Glomerular endothelial cell (primary cell): ENCODE data around the gene SLC5A12. TPM values are rescaled to one million over a fixed set of nuclear protein-coding genes. Genes with fewer than 3 reads are reported as not detected.
"Not testable (repeated sequence)": the region's sequence is repeated elsewhere in the genome, so short reads cannot be mapped to it uniquely, and the experiment has no call there.

Source experiments
- DNase-seq: peaks from one replicate; pipeline ENCODE4 v3.0.0-alpha.2; 2011; ENCODE audit warnings: low read depth, low spot score; ENCODE audit errors: extremely low read depth
- total RNA-seq: library from RNA; depleted of rRNA; stranded (reverse); fragments of >200 nt; gene quantifications from 2 replicates; pipeline ENCODE4 v1.2.3, GENCODE V29; 2015

The SLC5A12 gene
- total RNA-seq, 1 donor from 2014 or later, result 0.06 TPM

GRCh38 chr11:26662916-26663315 is 58.9 kb downstream of the SLC5A12 start:
- DNase-seq, result no peak

GRCh38 chr11:26655287-26655686 is 66.6 kb downstream of the SLC5A12 start:
- no peak for DNase-seq

- DNase-seq, result no peak
Measured at GRCh38 chr11:26651916-26652315, 69.9 kb downstream of the SLC5A12 start.

- DNase-seq, result peak; percentile 33
Measured at GRCh38 chr11:26649884-26650283, 72.0 kb downstream of the SLC5A12 start.

GRCh38 chr11:26643314-26643713 is 78.5 kb downstream of the SLC5A12 start:
- DNase-seq, result not testable (repeated sequence)

- DNase-seq, result no peak
Measured at GRCh38 chr11:26632691-26633159, 89.1 kb downstream of the SLC5A12 start.

GRCh38 chr11:26626346-26626745 is 95.5 kb downstream of the SLC5A12 start:
- no peak for DNase-seq

- DNase-seq, result no peak
Measured at GRCh38 chr11:26623076-26623659, 98.7 kb downstream of the SLC5A12 start.

GRCh38 chr11:26622181-26622580 is 99.7 kb downstream of the SLC5A12 start:
- DNase-seq, result no peak

GRCh38 chr11:26621132-26621531 is 100.7 kb downstream of the SLC5A12 start:
- no peak for DNase-seq

GRCh38 chr11:26620282-26621045 is 101.4 kb downstream of the SLC5A12 start:
- no peak for DNase-seq

- no peak for DNase-seq
Measured at GRCh38 chr11:26618441-26618840, 103.4 kb downstream of the SLC5A12 start.

Other genes starting within 250 kb of the SLC5A12 start
- gene MUC15, start 149.8 kb downstream of the SLC5A12 start, total RNA-seq, result not detected in 2 replicates